Stimulated activated naive CD4-positive, alpha-beta T cell (primary cell): ENCODE data around the gene RPS2.
"Not testable (repeated sequence)": the region's sequence is repeated elsewhere in the genome, so short reads cannot be mapped to it uniquely, and the experiment has no call there.

Experiments used
- DNase-seq, 6 experiments: peaks; one replicate each; lab custom pipeline; 2025; lab: John Stamatoyannopoulos, UW

RPS2 gene

DNA sequence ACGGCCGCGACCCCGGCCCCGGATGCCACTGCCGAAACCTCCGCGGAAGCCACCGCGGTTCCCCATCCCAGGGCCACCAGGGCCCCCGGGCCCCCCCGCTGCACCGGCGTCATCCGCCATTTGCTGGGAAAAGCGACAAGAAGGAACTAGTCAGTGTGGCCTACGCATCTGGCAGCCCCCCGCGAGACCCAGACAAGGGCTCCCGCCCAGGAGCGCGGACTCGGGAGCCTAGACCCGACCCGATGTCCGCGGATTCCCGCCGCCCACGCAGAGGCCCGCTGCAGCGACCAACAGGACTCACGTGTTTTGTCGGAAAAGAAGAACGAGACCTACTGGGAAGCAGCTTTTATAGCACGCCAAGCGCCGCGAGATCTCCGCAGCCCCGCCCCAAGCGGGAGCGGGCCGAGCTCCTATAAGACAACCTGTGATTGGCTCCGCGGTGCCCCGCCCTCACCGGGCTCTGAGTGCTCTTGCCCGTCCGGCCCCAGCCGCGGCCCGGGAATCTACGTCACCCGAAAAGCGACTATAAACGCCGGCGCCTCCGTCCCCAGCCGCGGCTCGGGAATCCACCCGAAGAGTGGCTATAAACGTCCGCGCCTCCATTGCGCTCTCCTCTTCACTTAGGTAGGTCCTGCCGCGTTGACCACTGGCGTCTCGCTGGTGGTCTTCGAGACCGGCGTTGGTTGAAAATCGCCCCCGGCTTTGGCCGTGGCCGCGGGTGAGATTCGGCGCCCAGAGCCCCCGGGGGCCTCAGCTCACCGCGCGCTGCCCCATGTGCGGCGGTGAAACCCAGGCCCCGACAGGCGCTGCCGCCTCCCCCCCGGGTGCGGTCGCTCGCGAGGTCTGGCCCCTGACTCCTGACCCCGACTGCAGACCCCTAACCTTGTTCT is at the start of gene RPS2:
Gene RPS2 (minus strand): TSS at position 321 of the 890 bp plus-strand sequence. CDS start 201 bp downstream, at position 120.
- peak; percentile 96 to 99 (median 98) for DNase-seq

DNA sequence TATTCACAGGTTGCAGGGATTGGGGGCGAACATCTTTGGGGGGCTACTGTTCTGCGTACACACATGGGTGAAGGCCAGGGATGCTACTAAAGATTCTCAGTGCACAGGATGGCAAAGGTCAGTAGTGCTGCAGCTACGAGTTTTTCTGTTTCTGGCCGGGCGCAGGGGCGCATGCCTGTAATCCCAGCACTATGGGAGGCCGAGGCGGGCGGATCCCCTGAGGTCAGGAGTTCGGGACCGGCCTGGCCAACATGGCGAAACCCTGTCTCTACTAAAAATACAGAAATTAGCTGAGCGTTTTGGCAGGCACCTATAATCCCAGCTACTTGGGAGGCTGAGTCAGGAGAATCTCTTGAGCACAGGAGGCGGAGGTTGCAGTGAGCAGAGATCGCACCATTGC is 48.9 kb upstream of the RPS2 start:
- no peak for DNase-seq

DNA sequence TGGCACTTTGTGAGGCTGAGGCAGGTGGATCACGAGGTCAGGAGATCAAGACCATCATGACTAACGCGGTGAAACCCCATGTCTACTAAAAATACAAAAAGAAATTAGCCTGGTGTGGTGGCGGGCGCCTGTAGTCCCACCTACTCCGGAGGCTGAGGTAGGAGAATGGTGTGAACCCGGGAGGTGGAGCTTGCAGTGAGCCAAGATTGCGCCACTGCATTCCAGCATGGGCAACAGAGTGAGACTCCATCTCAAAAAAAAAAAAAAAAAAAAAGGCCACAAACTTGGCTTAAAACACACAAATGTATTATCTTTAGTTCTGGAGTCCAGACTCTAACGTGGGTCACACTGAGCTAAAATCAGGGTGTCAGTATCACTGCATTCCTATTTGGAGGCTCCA is 47.1 kb upstream of the RPS2 start:
- DNase-seq, result not testable (repeated sequence)

DNA sequence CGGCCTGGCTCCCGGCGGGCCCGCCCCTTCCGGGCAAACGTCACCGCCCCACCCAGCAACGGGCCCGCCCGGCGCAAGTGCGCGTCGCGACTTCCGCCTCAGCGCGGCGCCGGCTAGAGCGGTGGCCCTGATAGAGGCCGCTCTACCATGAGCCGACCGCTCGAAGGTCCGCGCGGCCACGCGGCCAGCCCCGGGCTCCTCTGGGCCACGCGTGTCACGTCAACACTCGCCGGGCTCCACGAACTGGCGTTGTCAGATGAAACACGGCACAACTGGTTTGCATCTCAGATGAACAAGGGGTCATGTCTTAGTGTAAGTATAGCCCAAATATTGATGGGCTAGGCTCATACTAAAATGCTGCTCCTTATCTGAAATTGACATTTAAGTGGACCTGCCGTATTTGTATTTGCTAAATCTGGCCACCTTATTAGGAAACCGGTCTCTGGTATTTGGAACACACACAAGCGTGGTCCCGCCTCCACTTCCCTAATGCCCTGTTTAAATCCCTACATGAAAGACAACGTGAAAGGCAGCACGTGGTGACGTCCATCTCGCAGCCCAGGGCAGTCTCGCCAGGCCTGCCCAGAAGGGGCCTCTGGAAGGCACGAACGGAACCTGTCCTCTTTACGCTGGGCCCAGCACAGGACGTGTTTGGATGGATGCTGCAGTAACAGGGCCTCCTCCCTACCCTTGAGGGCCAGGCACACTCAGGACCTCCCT is 45.3 kb upstream of the RPS2 start, which contains the start of gene ZNF598:
Gene ZNF598 (minus strand): TSS at position 31 of the 720 bp plus-strand sequence.
- peak; percentile 40 to 80 (median 68) for DNase-seq

DNA sequence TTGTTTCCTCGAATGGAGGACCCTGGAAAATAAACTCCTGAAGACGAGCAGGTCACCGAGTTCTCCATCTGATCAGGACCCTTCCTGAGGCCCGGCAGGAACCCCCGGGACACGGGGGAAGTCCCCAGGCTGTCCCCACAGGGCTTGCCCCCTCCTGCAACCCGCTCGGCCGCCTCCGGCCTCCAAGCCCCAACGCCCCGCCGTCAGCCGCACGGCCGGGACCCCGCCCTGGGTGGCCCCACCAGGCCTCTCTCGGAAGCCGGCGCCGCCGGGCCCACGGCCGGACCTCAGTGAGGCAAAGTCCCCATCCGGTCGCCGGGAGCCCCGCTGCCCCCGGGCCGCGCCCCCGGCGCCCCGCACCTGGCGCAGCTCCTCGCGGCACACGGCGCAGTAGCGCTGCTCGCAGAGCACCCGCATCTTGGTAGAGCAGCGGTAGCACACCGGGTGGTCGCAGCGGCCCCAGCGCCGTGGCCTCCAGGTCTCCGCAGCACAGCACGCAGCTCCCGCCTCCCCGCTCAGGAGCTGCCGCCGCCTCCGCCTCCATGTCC is 44.6 kb upstream of the RPS2 start:
- peak in 2 of 6 experiments; percentile 24 to 45 for DNase-seq

GRCh38 chr16:2008631-2009163 is 44.1 kb upstream of the RPS2 start:
- peak in 2 of 6 experiments; percentile 22 to 30 for DNase-seq

DNA sequence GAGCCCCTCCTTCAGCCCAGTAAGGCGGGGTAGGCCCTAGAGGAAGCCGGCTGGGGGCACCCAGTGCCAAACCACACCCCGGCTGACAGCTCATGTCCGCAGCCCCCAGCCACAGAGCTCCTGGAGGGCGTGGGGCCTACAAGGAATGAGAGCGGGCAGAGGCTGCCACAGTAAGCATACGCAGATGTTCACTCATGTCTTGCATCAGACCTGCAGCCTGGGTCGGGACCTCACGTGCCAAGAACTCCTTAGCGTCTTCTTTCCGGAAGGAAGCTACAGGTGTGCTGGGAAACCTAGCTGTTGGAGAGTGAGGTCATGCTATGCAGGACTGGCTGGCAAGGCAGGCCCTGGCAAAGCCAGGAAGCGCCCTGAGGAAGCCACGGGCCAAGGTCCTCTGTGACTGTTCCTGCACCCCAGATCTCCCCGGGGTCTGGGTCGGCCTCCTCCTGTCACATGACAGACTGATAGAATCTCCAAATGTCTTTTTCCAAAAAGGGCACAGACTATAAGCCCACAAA is 43.4 kb upstream of the RPS2 start:
- no peak for DNase-seq

DNA sequence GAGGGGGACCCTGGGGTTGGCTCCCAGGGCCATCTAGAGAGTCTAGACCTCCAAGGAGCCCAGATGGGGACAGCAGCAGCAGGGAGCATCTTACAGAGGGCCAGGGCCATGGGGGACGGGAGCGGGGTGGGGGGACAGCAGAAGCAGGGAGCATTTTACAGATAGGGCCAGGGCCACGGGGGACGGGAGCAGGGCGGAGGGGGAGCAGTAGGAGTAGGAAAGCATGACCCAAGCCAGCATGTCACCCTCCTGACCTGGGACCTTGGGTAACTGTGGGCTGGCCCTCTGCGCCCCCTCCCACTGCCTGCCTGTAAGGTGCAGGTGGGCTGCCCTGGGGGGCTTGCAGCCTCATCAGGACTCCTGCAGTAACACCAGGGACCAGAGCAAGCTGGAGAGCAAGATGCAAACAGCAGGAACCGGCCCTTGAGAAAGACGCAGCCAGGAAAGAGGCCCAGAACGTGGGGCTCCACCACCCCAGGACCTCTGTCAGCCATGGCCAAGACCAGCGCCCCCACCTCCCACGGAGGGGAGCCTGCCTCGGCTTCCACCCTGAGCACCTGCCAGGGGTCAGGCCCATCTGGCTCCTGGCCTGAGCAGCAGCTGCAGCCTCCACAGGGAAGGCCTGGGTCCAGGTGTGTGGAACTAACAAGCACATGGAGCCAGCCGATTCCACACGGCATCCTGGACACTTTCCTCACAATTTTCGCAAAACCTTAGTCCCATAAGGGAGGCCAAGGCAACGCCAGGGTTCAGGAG is 42.6 kb upstream of the RPS2 start:
- no peak for DNase-seq

DNA sequence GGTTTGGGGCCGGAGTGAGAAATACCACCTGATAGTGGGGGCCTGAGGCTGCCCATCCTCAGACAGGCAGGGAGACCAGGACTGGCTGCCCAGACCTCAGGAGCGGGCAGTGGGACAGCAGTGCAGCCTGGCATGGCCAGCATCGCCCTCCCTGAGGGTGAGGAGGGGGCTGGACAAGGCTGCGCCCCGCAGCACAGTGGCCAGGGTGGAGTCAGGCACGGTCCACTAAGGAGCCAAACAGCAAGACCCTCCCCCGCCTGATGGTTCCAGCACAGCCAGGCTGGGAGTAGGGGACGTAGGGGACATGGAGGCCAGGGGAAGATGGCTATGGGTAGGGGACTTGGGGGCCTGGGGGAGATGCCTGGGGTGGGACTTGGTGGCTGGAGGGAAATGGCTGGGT is 41.7 kb upstream of the RPS2 start:
- DNase-seq, result no peak

- DNase-seq, result no peak
Observed at GRCh38 chr16:2005646-2006045, 41.0 kb upstream of the RPS2 start.

DNA sequence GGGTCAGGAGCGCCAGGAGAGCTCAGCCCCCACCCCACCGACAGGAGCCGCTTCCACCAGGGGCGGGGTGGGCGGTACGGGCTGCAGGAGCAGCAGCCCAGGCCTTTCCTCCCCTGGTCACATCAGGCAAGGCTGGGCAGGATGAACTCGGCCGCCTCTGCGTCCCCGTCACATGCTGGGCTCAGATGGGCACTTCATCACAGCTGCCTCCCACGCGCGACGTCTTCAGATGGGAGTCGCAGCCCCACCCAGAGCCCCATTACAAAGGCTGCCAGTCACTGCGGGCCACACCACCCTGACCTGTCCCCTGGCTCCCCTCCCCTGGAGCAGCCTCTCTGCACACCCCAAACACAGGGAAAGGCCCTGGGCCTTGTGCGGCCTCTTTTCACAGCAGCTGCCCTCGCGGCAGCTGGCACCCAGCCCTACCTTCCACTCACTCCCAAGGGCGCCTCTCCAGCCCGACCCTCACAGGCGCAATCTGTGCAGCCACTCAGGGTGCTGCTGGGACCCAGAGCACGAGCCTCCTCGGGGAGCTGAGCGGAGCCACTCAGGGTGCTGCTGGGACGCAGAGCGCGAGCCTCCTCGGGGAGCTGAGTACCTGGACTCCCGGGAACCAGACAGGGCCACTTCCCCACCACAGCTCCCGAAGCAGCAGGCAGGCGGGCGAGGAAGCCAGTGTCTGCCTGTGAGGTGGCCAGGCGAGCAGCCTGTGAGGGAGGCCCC is 40.3 kb upstream of the RPS2 start:
- DNase-seq, result no peak

DNA sequence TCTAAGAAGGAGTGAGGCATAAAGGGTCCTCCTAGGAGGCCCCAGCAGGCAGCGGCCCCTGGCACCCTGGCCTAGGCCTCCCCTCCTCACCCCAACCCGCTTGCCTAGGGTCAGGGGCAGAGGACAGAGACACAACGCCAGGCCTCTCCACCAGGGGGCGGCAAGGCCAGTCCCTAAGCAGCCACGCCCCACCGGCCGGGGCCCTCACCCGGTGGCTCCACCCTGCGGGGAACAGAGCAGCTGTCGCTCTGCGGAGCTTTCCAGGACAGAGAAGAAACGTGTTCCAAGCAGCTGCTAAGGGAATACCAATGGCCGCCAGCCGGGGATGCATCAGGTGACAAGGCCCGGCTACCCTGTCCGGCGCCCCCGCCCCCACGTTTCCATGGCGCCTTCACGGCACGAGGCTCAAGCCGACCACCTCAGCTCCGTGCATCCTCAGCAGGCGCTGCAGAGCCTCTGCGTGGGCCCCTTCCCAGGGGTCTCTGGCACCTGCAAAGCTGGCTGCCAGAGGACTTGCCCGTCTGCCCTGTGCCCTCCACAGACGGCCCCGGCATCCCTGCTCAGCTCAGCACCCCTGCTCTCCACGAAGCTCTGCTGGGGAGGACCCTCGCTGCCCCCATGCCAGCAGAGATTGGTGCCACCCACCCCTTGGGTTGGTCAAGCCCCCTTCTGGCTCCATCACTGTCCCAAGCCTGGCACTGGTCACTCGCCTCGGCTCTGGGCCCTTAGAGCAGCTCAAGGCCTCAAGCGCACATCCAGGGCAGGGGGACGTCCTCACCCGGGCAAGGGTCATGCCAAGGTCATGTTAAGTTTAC is 39.4 kb upstream of the RPS2 start:
- peak; percentile 69 to 81 (median 78) for DNase-seq

- no peak for DNase-seq
Observed at GRCh38 chr16:2003231-2003826, 38.7 kb upstream of the RPS2 start.

GRCh38 chr16:2002406-2003230 is 38.0 kb upstream of the RPS2 start:
- DNase-seq, result no peak

GRCh38 chr16:2001456-2002355 is 37.1 kb upstream of the RPS2 start:
- DNase-seq, result no peak

GRCh38 chr16:2001035-2001434 is 36.4 kb upstream of the RPS2 start:
- no peak for DNase-seq

- no peak for DNase-seq
Observed at GRCh38 chr16:1999866-2000514, 35.4 kb upstream of the RPS2 start.
